SH-SY5Y (cell line): ENCODE data around the gene ODAD3.

Experiments
- GATA2 ChIP-seq: IDR thresholded peaks from 2 replicates; pipeline ENCODE4 v1.6.1; 2011; ENCODE audit warnings: mild to moderate bottlenecking, low read depth, low read length
- GATA3 ChIP-seq: IDR thresholded peaks from 2 replicates; pipeline ENCODE4 v1.6.1; 2011; ENCODE audit warnings: low read depth, mild to moderate bottlenecking, low read length, moderate library complexity

GRCh38 chr19:11383706-11384048, 51.2 kb downstream of the ODAD3 start:
- TF ChIP-seq GATA2 = no peak
- TF ChIP-seq GATA3 = no peak
